DOHH2 (cell line): ENCODE data around the gene DBNDD1.

Source experiments
- CTCF ChIP-seq: fragments of 200-600 bp; sonication (generic); IDR thresholded peaks from one replicate; pipeline ENCODE4 v1.5.1; 2014; ENCODE audit warnings: antibody characterized with exemption, mild to moderate bottlenecking, low read depth, low read length; ENCODE audit not compliant: poor library complexity, severe bottlenecking
- EZH2phosphoT487 ChIP-seq: fragments of 200-600 bp; sonication (generic); IDR thresholded peaks from 2 replicates; pipeline ENCODE4 v1.6.1; 2017; ENCODE audit warnings: borderline replicate concordance, mild to moderate bottlenecking, antibody characterized with exemption, low read length, moderate library complexity, mixed read lengths

- TF ChIP-seq CTCF (no peak), EZH2phosphoT487 (no peak)
Observed at GRCh38 chr16:90042946-90043514, 23.8 kb upstream of the DBNDD1 start.
